ENCODE measurements around the gene EML4. TPM values are rescaled to one million over a fixed set of nuclear protein-coding genes. Genes with fewer than 3 reads are reported as not detected.

EML4 gene
- total and polyA plus RNA-seq, 9 of the 15 experiments (the other 6 are each of a cell fraction or from before 2014, with no cell fraction given) = 14.7 to 48.3 (median 36.5) TPM

- in situ Hi-C loops (cut with MboI) = no loop called here
- H2AFZ ChIP-seq (ENCODE audit: low read depth, low read length) = no peak overlapping the region
- H3K4me2 ChIP-seq (ENCODE audit: insufficient read depth, low read length) = no peak overlapping the region
- no peaks in the 10 kb centered on the region for H3K79me2 ChIP-seq (ENCODE audit: control insufficient read depth, insufficient read depth, low read length)
- no peak overlapping the region for H3K4me3 ChIP-seq
- H3K27me3 ChIP-seq (ENCODE audit: control insufficient read depth in 2 of 2, insufficient read depth in 2 of 2, low read length in 2 of 2) = no peaks in the 10 kb centered on the region
- ChIA-PET POLR2A (no interaction called here), CTCF (ENCODE audit: low intra/inter-chr PET ratio) (no interaction called here)
- no TSS peak for BruUV-seq (replicated peaks)
- WGBS (ENCODE audit: insufficient coverage, low coverage, missing lambda C conversion rate) = 85% methylated on average over 4 of the region's 4 CpGs
- FAIRE-seq = no peak
- no peak for DNase-seq (ENCODE audit: extremely low read depth in 1 of 4, low spot score in 3 of 4)
- no peaks in the 10 kb centered on the region for H4K20me1 ChIP-seq (replicated peaks; ENCODE audit: control insufficient read depth, insufficient read depth, low read length)
- no peak for ATAC-seq
- no peaks in the 10 kb centered on the region for H3K9me3 ChIP-seq (replicated peaks; ENCODE audit: control insufficient read depth, insufficient read depth, low read depth, low read length)
- H3K4me1 ChIP-seq (replicated peaks in 1 of 2; ENCODE audit: control insufficient read depth in 2 of 2, insufficient read depth in 2 of 2, low read length in 2 of 2) = no peaks in the 10 kb centered on the region
- TF ChIP-seq ZSCAN32 (CRISPR knock-in tag; IDR thresholded peaks at IDR 0.05) = no peak
- TF ChIP-seq CREBBP (IDR thresholded peaks at IDR 0.05; ENCODE audit: low read depth, low read length) = no peak
- H3K9me1 ChIP-seq (ENCODE audit: control insufficient read depth, insufficient read depth, low read length) = no peaks in the 10 kb centered on the region
- H3K36me3 ChIP-seq (ENCODE audit: control insufficient read depth, insufficient read depth, low read length) = peaks cover 16% of the 10 kb centered on the region; the same call in 1 of the 3 replicates
- intact Hi-C loops (cut with micrococcal nuclease) = no loop called here
- no peak overlapping the region for H3K27ac ChIP-seq (ENCODE audit: extremely low read depth, low read depth, low read length)
- no peak overlapping the region for H3K9ac ChIP-seq (ENCODE audit: insufficient read depth in 1 of 2, low read depth in 2 of 2, low read length in 2 of 2)
Measured at GRCh38 chr2:42289222-42289621, 120.1 kb downstream of the EML4 start.

GRCh38 chr2:42290005-42290404 lies 120.9 kb downstream of the EML4 start:
- Histone ChIP-seq H3K4me3 (no peak overlapping the region), H4K20me1 (replicated peaks; ENCODE audit: control insufficient read depth, insufficient read depth, low read length) (no peaks in the 10 kb centered on the region), H3K79me2 (ENCODE audit: control insufficient read depth, insufficient read depth, low read length) (no peaks in the 10 kb centered on the region), H3K4me2 (ENCODE audit: insufficient read depth, low read length) (no peak overlapping the region), H3K36me3 (ENCODE audit: control insufficient read depth, insufficient read depth, low read length) (peaks cover 20% of the 10 kb centered on the region; the same call in 1 of the 3 replicates), H3K27ac (ENCODE audit: extremely low read depth, low read depth, low read length) (no peak overlapping the region), H3K27me3 (ENCODE audit: control insufficient read depth in 2 of 2, insufficient read depth in 2 of 2, low read length in 2 of 2) (no peaks in the 10 kb centered on the region), H3K9ac (ENCODE audit: insufficient read depth in 1 of 2, low read depth in 2 of 2, low read length in 2 of 2) (no peak overlapping the region), H3K9me1 (ENCODE audit: control insufficient read depth, insufficient read depth, low read length) (no peaks in the 10 kb centered on the region), H3K9me3 (replicated peaks; ENCODE audit: control insufficient read depth, insufficient read depth, low read depth, low read length) (no peaks in the 10 kb centered on the region), H2AFZ (ENCODE audit: low read depth, low read length) (no peak overlapping the region), H3K4me1 (replicated peaks in 1 of 2; ENCODE audit: control insufficient read depth in 2 of 2, insufficient read depth in 2 of 2, low read length in 2 of 2) (no peaks in the 10 kb centered on the region)
- FAIRE-seq = no peak
- TF ChIP-seq MLX (CRISPR knock-in tag; conservative IDR thresholded peaks at IDR 0.05) = no peak
- no peak for TF ChIP-seq ETS1 (conservative IDR thresholded peaks at IDR 0.05; ENCODE audit: control insufficient read depth, low read depth, low read length)
- TF ChIP-seq ZBED1 (IDR thresholded peaks at IDR 0.05) = no peak
- no peak for TF ChIP-seq POLR3G (IDR thresholded peaks at IDR 0.05; ENCODE audit: extremely low read depth, insufficient read length, insufficient replicate concordance)
- no peak for TF ChIP-seq CBFB (CRISPR knock-in tag; IDR thresholded peaks at IDR 0.05)
- TF ChIP-seq HDAC1 (IDR thresholded peaks at IDR 0.05) = no peak
- no peak for TF ChIP-seq ZNF445 (CRISPR knock-in tag; IDR thresholded peaks at IDR 0.05; ENCODE audit: low read depth)
- no peak for ATAC-seq
- no TSS peak for BruUV-seq (replicated peaks)
- WGBS (ENCODE audit: insufficient coverage, low coverage, missing lambda C conversion rate) = 87% methylated on average over 5 of the region's 8 CpGs
- intact Hi-C loops (cut with micrococcal nuclease) (no loop called here), in situ Hi-C loops (cut with MboI) (no loop called here)
- no peak for DNase-seq (ENCODE audit: extremely low read depth in 1 of 4, low spot score in 3 of 4)
- ChIA-PET POLR2A (no interaction called here), CTCF (ENCODE audit: low intra/inter-chr PET ratio) (no interaction called here)
